HG02642 (cell line): ENCODE results near the gene ALDH8A1.

ENCODE experiments used
- ATAC-seq: cut with Tn5 transposase; IDR thresholded peaks from one replicate; pipeline ENCODE4 v1.9.1; 2021; ENCODE audit warnings: mild to moderate bottlenecking; ENCODE audit not compliant: unreplicated experiment, poor library complexity

The ALDH8A1 gene, protein sequence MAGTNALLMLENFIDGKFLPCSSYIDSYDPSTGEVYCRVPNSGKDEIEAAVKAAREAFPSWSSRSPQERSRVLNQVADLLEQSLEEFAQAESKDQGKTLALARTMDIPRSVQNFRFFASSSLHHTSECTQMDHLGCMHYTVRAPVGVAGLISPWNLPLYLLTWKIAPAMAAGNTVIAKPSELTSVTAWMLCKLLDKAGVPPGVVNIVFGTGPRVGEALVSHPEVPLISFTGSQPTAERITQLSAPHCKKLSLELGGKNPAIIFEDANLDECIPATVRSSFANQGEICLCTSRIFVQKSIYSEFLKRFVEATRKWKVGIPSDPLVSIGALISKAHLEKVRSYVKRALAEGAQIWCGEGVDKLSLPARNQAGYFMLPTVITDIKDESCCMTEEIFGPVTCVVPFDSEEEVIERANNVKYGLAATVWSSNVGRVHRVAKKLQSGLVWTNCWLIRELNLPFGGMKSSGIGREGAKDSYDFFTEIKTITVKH

DNA sequence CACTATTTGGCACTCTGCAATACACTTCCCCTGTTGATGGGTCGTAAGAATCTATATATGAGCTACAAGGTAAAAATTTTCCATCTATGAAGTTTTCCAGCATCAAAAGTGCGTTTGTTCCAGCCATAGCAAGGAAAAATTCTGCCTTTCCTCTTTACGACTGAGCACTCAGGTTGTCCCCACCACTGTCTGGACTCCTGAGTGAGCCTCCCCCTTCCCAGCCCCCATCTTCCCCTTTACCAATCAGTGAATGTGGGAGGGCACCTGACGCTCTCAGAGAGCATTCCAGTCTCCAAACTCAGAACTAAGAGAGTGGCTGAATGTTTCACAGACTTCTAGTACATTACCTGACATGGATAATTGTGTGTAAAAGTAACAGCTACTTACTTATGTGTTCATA is at the start of gene ALDH8A1:
TSS of gene ALDH8A1 (minus strand) at position 175 of the 400 bp plus-strand sequence. CDS start at position 127, 48 bp downstream.
- ATAC-seq, result no peak

DNA sequence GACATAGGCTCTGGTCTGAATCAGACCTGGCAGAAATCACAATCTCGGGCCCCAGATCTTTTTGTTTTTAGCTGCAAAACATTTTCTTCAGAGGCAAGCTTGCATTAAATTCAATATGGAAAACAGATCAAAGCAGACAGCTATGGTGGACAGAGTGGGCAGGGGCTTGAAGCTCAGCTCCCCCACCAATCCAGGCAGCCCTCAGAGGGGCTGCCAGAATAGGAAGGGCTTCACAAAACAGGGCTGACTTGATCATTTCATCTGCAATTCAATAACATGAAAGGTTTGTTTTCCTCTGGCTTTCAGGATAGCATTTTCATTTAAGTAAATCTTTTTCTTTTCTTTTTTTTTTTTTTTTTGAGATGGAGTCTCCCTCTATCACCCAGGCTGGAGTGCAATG is 49.2 kb upstream of the ALDH8A1 start:
- ATAC-seq, result no peak

DNA sequence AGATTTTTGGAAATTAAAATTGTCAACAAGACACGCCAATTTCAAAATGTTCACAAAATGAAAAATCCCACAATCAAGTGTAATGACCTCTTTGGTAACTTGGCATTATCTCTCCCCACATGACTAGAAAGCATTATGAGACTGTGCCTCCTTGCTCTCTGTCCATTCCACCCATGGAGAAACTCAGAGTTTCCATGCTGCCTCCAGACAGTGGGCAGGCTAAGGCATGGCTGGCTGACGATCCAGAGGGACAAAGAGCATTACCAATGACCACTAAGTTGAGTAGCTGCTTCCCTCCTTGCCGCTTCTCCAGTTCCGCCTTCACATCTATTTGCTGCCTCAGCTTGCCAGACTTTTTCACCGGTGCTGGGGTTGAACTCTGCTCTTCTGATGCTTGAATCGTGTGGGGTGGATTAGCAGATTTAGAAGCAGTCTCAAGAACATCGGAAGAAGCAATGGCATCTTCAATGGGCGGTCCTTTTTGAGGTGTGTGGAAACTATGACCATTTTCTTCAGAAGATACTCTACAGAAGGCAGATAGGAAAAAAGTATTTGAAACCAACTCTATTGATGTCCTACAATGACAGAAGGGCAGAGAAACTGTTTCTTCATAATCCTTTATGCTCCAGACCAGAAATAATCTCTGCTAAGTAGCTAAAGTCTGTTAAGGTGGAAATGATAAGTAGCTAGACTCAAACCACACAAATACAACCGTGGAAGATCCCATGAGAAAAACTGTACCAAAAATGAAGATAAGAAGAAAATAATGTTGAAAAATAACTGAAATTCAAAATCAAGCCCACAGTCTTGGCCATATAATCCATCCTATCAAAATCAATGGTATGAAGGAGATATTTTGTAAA is 47.5 kb upstream of the ALDH8A1 start:
- no peak for ATAC-seq

DNA sequence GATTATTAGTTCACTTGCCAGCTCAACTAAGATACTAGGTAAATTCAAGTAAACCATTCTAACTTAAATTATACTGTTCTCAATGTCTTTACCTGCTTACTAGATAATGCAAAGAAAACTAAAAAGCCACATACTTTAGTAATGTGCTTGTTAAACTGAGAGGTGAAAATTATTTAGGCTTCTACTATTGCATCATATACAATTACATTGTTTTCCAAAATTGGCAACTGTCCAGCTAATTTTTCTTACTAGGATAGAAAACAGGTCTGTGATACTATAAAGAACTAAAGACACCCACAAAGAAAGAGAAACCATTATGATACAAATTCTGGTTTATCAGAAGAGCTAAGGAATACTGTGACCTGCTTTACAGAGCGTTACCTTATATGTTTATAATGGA is 45.6 kb upstream of the ALDH8A1 start:
- no peak for ATAC-seq

DNA sequence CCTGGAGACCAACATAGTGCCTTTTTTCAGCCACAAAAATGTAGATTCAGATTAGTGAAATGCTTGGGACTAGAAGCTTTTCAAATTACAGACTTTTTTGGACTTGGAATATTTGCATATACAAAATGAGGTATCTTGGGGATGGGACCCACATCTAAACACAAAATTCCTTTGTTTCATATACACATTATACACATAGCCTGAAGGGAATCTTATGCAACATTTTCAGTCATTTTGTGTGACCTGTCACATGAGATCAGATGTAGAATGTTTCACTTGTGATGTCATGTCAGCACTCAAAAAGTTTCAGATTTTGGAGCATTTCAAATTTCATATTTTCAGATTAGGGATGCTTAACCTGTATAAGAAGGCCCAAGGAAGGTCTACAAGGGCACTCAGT is 44.5 kb upstream of the ALDH8A1 start:
- no peak for ATAC-seq

DNA sequence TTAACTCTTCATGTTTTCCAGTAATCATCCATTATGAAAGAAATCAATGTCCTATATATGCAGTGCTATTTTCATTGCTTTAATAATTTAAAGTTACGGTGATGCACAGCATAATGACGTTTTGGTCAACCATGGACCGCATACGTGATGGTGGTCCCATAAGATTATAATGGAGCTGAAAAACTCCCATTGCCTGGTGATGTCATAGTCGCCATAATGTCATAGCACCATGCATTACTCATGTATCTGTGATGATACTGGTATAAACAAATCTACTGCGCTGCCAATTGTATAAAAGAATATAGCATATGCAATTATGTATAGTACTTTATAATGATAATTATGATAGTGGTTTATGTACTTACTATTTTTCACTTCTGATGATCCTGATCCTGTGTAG is 42.3 kb upstream of the ALDH8A1 start:
- no peak for ATAC-seq

DNA sequence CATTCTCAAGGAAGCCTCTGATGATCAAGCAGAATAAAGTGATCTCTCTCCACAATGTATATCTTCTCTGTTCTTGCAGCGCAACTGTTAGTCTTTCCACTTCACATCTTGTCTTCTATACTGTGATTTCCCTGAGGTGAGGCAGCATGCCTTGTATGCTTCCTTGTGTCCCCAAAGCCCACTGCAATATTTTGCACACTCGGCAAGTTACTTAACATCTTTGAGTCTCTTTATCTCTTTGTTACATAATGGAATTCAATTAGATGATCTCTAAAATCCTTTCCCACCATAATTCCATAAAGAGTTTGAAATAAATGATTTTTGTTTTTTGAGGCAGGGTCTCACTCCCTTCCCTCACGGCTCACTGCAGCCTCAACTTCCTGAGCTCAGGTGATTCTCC is 40.4 kb upstream of the ALDH8A1 start:
- no peak for ATAC-seq

DNA sequence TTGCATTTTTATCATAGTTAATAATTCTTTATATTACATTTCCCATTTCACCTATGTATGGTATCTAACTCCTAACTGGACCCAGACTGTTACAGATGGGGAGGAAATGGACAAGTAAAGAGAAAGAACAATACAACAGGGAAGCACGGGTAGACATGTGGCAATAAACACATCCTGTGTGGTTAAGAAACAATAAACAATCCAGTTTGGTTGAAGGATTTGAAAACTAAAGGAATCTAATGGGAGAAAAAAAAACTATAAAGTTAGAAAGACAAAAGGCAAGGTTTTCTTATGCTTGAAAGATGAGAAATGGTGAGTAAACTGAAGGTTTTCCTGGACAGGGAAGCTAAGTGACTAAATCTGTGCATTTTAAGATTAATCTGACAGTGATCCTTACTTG is 34.9 kb upstream of the ALDH8A1 start:
- ATAC-seq, result no peak

DNA sequence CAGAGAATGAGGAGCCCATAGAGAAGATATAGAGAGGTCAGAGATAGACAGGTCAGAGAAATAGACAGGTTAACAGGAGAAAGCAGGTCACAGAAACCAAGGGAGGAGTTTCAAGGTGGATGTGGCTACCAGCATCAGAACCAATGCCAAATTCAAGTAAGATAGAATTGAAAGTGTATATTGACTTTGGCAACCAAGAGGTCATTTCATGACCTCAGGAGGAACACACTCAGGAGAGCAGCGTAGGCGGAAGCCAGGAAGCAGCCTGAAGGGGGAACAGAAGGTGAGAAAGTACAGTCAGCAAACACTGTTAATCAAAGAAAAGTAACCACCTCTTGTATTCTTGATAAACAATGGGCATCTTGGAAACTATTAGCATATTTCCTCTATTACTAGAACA is 33.9 kb upstream of the ALDH8A1 start:
- no peak for ATAC-seq

DNA sequence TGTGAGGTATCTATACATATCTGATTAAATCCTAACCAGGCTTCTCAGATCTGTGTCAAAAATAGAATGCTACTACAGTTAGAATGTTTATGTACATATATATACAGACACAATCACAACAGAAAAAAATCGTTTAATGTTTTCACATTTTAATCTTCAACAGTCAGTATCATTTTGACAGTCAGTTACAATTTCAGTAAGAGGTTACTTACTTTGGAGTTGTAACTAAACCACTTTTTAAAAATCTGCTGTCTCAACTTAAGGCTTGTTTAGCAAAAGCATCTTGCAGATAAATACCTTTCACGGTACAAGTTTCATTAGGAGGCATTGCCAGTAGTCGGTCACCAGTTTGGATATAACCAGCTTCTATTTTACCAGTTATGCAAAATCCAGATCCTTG is 32.3 kb upstream of the ALDH8A1 start:
- no peak for ATAC-seq

DNA sequence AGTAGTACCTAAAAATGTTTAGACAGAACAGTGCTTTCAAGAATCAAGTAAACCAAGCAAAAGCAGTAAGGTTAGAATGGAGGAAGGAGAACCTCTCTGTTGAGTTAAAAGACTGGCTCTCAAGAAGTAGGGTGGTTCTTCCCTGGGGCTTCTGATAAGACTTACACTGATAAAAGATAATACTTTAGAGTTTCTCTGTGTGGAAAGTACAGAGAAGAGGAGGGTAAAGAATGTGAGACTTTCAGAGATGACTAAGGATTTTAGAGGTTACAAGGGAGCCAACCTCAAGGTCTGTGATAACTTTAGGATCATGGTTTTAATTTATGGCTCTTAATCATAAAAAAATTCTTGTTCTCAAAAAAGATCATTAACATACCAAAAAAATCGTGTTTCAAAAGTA is 30.9 kb upstream of the ALDH8A1 start:
- ATAC-seq, result no peak

DNA sequence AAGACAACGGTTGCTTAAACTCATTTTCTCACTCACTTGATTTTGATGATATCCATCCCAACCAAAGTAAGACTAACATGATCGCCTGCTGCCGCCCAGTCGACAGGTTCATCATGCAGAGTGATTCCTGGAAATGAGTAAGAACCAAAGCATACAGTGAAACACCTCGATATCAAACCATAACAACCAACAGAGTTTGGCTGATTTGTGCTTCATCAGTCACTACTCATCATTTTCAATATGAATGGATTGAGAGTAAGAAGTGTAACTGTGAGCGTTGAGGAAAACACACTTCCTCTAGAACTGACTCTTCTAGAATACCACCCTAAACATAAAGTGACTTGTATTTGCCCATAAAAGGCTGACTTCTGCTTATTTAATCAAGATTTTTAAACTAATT is 29.2 kb upstream of the ALDH8A1 start:
- ATAC-seq, result peak; percentile 79

DNA sequence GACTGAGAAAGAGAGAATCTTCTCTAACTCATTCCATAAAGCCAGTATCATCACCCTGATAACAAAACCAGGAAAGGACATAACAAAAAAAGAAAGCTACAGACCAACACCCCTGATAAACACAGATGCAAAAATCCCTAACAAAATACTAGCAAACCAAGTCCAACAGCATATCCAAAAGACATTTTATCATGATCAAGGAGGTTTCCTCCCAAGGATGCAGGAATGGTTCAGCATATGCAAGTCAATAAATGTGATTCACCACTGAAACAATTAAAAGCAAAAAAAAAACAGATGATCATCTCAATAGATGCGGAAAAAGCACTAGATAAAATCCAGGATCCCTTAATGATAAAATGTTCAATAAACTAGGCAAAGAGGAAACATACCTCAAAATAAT is 24.5 kb upstream of the ALDH8A1 start:
- ATAC-seq, result no peak

DNA sequence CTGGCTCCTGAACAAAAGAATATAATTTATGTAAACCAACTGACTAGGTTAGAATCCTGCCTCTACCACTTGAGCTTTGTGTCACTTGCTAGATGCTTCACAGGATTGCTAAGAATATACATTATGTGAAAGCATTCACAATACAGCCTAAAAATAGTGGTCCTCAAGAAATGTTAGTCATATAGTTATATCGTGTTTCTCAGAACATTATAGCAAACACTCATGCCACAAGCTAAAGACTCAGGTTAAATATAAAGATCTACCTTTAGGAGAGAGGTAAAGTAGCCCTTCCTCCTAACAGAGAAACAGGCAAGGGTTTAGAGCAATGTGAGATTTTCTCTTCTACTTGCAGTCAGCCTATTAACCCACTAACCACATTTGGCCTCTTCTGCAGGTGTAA is 17.8 kb upstream of the ALDH8A1 start:
- ATAC-seq, result no peak

DNA sequence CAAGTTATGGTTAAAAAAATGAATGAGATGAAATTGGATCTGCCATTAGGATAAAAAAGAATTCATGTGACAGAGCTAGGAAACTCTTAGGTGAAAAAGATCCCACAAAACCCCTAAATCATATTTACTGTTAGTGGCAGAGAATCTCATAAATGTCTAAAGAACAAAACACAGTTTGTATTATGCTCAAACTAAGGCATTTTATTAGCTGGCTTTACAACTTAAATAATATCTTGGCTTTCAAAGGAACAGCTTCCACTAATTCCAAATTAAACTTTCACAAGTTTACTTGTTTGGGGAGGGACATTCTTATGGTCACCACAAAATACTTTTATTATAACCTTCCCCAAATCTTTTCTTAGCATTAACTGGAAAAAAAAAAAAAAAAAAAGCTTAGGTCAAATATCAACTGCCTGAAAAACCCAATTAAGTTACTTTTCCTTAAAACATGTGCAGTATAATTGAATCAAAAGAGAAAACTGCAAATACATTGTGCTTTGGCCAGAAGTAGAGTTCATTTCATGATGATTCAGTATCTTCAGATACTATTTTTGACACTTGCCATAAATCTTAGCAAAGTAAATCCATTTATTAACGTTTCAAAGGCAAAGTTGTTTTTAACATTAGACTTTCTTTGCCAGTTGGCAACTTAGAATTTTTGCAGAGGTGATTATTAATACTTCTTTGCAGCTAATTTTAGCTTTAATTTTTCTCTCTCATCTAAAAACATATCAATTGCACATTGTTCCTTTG is 14.7 kb upstream of the ALDH8A1 start:
- ATAC-seq, result no peak

DNA sequence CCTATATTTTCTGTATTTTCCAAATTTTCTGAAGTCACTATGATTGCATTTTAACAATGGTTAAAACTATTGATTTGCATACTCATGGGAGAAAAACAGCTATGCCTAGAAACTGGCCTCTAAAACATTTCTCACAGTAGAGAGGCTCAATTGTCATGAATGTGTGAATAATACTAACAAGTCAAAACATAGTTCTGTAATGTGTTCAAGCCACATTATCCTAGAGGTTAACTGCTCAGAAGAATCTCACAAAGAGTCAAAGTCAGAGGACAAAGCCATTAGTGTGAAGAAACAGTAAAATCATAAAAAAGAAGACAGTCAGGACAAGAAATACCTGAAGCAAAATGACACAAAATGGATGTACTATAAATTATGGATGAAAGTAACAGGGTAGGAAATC is 12.5 kb upstream of the ALDH8A1 start:
- ATAC-seq, result no peak

DNA sequence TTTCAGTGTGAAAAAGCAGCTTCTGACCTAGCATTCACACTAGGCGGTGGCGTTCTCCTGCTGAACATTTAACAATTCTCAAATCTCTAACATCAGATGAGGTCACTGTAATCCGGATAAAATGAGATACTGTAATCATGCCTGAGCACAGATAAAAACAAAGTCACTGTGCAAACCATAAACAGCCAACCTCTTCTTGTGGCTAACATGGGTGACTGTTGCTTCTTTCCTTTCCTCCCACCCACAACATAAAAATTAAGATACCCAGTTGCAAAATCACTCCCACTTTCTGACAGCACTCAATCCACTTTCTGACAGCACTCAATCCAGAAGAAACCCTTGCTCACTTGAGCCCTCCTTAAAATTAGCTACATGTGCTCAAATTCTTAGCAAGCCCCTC is 11.5 kb upstream of the ALDH8A1 start:
- ATAC-seq, result no peak

DNA sequence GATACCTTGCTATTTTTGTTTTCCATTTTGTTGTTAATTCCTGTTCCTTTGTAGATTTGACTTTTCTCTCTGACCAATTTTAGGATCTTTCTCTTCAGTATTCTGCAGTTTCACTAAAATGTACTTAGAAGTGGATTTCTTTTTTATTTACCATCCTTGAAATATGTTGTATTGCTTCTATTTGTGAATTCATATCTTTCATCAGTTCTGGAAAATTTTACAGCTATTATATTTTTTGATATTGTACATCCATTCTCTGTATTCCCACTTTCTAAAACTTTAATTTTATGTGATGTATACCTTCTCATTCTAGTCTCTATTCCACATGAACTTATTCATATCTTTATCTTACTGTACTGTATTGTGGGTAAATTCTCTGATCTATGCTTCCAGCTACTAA is 9.7 kb upstream of the ALDH8A1 start:
- no peak for ATAC-seq

DNA sequence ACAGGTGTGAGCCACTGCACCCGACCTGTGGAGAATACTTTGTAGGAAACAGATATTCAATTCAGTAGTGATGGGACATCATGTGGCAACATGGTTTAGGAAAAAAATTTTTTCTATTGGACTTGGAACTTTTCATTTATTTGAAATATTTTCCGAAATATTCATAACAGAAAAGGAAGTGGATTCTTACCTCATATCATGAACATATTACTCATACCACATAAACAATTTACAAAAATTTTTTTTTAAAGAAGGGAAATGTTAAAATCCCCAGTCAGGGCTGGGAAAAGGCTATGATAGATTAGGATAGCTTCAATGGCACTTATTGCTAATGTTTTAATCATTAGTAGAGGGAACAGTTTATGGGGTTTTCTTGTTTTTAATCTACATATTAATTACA is 6.8 kb upstream of the ALDH8A1 start:
- ATAC-seq, result no peak

DNA sequence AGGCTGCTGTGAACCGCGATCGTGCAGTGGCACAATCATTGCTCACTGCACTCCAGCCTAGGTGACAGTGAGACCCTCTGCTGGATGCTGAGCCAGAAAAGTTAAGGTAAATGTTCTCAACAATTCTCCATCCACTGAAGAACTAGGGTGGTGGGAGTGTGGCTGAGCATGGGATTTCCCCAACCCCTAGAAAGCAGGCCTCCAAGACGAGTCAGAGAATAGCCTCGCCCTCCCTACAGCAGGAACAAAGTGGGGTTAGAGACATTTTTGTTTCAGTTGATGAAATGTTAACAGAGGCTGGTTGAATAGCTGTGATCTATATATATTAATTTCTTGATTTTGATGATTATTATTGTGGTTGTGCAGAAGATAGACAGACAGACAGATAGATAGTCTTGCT is 6.1 kb upstream of the ALDH8A1 start:
- no peak for ATAC-seq
